ENCODE data around the gene SLC25A42. TPM values are rescaled to one million over a fixed set of nuclear protein-coding genes. Genes with fewer than 3 reads are reported as not detected.

Gene SLC25A42
- total and polyA plus RNA-seq, 2 of the 13 experiments (the other 11 are each of a cell fraction or from before 2014, with no cell fraction given) = 12.8 to 18.3 TPM

DNA sequence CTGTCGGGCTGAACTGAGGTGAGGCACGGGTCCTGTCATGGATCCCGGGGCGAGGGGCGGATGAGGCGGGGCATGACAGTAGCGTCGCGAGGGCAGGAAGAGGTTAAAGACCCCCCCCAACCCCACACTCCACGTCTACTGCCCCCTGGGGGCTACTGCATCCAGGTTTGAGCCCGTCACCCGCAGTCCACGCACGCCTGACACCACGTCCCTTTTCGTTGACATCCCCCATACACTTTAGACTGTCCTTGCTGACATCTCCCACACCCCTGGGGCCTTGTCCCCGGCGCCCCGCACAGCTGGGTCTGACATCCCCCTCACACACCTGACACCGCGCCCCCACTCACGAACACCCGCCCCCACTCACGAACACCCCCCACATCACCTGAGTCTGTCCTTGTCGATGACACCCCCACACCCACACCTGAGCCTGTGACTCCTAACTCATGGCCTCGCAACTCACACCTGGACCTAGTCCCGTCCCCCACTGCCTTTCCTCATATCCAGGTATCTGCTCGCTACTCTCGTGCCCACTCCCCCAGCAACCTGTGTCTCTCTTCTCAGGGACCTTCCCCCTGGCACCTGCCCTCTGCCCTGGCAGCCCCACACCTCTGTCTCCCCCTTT is 416 bp downstream of the SLC25A42 start (continued):
- TF ChIP-seq, protein P1, sequence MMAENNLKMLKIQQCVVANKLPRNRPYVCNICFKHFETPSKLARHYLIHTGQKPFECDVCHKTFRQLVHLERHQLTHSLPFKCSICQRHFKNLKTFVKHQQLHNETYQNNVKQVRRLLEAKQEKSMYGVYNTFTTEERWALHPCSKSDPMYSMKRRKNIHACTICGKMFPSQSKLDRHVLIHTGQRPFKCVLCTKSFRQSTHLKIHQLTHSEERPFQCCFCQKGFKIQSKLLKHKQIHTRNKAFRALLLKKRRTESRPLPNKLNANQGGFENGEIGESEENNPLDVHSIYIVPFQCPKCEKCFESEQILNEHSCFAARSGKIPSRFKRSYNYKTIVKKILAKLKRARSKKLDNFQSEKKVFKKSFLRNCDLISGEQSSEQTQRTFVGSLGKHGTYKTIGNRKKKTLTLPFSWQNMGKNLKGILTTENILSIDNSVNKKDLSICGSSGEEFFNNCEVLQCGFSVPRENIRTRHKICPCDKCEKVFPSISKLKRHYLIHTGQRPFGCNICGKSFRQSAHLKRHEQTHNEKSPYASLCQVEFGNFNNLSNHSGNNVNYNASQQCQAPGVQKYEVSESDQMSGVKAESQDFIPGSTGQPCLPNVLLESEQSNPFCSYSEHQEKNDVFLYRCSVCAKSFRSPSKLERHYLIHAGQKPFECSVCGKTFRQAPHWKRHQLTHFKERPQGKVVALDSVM (CRISPR knock-in tag; IDR thresholded peaks at IDR 0.05) = no peak
- peak; percentile 80 for TF ChIP-seq PATZ1 (CRISPR knock-in tag; IDR thresholded peaks at IDR 0.05)
- TF ChIP-seq RAD21 (CRISPR knock-in tag; IDR thresholded peaks at IDR 0.05) = peak; percentile 61; the same call in 1 of the 2 replicates
- TF ChIP-seq SMC3 (IDR thresholded peaks at IDR 0.05; ENCODE audit: low read length) = peak; percentile 2; the same call in 1 of the 2 replicates
- TF ChIP-seq RXRA (CRISPR knock-in tag; IDR thresholded peaks at IDR 0.05) = no peak
- TF ChIP-seq SRSF4 (IDR thresholded peaks at IDR 0.05; ENCODE audit: low read depth, low read length, poor library complexity, severe bottlenecking) = no peak
- TF ChIP-seq BHLHE40 (IDR thresholded peaks at IDR 0.05; ENCODE audit: low read length) = no peak
- TF ChIP-seq, protein P2, sequence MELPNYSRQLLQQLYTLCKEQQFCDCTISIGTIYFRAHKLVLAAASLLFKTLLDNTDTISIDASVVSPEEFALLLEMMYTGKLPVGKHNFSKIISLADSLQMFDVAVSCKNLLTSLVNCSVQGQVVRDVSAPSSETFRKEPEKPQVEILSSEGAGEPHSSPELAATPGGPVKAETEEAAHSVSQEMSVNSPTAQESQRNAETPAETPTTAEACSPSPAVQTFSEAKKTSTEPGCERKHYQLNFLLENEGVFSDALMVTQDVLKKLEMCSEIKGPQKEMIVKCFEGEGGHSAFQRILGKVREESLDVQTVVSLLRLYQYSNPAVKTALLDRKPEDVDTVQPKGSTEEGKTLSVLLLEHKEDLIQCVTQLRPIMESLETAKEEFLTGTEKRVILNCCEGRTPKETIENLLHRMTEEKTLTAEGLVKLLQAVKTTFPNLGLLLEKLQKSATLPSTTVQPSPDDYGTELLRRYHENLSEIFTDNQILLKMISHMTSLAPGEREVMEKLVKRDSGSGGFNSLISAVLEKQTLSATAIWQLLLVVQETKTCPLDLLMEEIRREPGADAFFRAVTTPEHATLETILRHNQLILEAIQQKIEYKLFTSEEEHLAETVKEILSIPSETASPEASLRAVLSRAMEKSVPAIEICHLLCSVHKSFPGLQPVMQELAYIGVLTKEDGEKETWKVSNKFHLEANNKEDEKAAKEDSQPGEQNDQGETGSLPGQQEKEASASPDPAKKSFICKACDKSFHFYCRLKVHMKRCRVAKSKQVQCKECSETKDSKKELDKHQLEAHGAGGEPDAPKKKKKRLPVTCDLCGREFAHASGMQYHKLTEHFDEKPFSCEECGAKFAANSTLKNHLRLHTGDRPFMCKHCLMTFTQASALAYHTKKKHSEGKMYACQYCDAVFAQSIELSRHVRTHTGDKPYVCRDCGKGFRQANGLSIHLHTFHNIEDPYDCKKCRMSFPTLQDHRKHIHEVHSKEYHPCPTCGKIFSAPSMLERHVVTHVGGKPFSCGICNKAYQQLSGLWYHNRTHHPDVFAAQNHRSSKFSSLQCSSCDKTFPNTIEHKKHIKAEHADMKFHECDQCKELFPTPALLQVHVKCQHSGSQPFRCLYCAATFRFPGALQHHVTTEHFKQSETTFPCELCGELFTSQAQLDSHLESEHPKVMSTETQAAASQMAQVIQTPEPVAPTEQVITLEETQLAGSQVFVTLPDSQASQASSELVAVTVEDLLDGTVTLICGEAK (IDR thresholded peaks at IDR 0.05) = no peak
- TF ChIP-seq, protein P2 (CRISPR knock-in tag; IDR thresholded peaks at IDR 0.05) = 0 out of 2 replicates have a peak, but pooled peaks have one; percentile 32
- TF ChIP-seq, protein P3, sequence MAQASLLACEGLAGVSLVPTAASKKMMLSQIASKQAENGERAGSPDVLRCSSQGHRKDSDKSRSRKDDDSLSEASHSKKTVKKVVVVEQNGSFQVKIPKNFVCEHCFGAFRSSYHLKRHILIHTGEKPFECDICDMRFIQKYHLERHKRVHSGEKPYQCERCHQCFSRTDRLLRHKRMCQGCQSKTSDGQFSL (CRISPR knock-in tag; IDR thresholded peaks at IDR 0.05) = peak; percentile 99
- TF ChIP-seq EEA1 (CRISPR knock-in tag; IDR thresholded peaks at IDR 0.05; ENCODE audit: borderline replicate concordance) = no peak
- no peak for TF ChIP-seq PAWR (CRISPR knock-in tag; IDR thresholded peaks at IDR 0.05; ENCODE audit: borderline replicate concordance)
- no peak for TF ChIP-seq PHB2 (IDR thresholded peaks at IDR 0.05; ENCODE audit: partially characterized antibody)
- TF ChIP-seq ASH2L (IDR thresholded peaks at IDR 0.05; ENCODE audit: insufficient read length, low read depth, low read length) = no peak

All from HepG2 (cell line).